C4-2B (cell line): Measurements from ENCODE around the gene TAS2R14.

ENCODE experiments used
- ZFX ChIP-seq: fragments of 450-650 bp; IDR thresholded peaks from 2 replicates; pipeline ENCODE4 v1.6.1; 2017
- TF ChIP-seq, protein P1 (sequence below): fragments of 450-650 bp; conservative IDR thresholded peaks from 2 replicates; pipeline ENCODE4 v1.5.1; 2017; ENCODE audit warnings: mild to moderate bottlenecking

DNA sequence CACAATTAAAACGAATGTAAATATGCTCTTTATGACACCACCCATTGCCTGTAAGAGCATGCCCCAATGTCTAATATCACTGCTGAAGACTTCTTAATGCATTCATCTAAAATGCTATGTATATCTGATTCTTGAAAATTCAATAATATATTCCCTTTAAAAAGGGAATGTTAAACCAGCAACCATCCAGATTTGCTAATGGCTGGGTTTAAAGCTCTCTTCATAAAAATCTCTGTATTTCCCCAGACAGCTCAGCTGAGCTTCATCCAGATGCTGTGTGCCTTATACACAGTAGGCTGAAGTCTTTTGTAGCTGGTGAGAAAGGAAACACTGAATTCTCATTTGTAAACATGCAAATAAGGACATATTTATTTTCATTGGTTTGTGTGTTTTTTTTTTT, at the start of gene TAS2R14:
- TF ChIP-seq, protein P1, sequence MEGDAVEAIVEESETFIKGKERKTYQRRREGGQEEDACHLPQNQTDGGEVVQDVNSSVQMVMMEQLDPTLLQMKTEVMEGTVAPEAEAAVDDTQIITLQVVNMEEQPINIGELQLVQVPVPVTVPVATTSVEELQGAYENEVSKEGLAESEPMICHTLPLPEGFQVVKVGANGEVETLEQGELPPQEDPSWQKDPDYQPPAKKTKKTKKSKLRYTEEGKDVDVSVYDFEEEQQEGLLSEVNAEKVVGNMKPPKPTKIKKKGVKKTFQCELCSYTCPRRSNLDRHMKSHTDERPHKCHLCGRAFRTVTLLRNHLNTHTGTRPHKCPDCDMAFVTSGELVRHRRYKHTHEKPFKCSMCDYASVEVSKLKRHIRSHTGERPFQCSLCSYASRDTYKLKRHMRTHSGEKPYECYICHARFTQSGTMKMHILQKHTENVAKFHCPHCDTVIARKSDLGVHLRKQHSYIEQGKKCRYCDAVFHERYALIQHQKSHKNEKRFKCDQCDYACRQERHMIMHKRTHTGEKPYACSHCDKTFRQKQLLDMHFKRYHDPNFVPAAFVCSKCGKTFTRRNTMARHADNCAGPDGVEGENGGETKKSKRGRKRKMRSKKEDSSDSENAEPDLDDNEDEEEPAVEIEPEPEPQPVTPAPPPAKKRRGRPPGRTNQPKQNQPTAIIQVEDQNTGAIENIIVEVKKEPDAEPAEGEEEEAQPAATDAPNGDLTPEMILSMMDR: no peak
- TF ChIP-seq ZFX: no peak
